Right lobe of liver (tissue), 4 donors: ENCODE measurements around the gene TMEM266.

Experiments used
- POLR2A ChIP-seq: fragments of 450-650 bp; IDR thresholded peaks from one replicate; pipeline ENCODE4 v1.6.1; 2017; ENCODE audit warnings: antibody characterized with exemption, mild to moderate bottlenecking
- TF ChIP-seq, protein P1 (sequence below), 4 donors: fragments of 200-600 bp in 3 of 4; fragments of 450-650 bp in 1 of 4; IDR thresholded peaks; one replicate each; pipeline versions ENCODE4 v1.5.1 to v1.8.0; 2016 to 2022; ENCODE audit warnings: antibody characterized with exemption in 4 of 4, mild to moderate bottlenecking in 2 of 4
- donor health status: DM: no; HTN: no; CAD: no.
- donor health status: DM: no; HTN: no; CAD: no.
- donor health status: DM: no; HTN: yes; CAD: no.

DNA sequence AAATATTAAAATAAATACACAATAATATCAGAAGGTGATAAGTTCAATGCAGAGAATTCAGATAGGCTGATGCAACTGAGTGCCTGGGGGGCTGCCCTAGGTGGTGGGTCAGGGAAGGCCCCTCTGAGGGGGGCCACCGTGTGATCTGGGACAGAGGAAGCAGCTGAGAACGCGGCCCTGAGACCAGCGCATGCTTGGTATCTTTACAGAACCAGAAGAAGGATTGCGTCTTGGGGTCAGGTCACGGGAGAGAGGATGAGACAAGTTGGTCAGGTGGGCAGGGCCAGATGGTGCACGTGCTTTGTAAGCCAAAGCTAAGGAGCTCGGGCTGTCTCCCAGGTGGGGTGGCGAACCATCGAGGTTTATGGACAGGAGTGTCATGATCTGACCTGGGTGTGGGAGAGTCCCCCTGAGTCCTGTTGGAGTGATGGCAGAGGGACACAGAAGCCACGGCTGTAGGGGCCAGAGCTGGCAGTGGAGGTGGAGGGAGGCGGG, 130.3 kb downstream of the TMEM266 start:
- TF ChIP-seq, protein P1, sequence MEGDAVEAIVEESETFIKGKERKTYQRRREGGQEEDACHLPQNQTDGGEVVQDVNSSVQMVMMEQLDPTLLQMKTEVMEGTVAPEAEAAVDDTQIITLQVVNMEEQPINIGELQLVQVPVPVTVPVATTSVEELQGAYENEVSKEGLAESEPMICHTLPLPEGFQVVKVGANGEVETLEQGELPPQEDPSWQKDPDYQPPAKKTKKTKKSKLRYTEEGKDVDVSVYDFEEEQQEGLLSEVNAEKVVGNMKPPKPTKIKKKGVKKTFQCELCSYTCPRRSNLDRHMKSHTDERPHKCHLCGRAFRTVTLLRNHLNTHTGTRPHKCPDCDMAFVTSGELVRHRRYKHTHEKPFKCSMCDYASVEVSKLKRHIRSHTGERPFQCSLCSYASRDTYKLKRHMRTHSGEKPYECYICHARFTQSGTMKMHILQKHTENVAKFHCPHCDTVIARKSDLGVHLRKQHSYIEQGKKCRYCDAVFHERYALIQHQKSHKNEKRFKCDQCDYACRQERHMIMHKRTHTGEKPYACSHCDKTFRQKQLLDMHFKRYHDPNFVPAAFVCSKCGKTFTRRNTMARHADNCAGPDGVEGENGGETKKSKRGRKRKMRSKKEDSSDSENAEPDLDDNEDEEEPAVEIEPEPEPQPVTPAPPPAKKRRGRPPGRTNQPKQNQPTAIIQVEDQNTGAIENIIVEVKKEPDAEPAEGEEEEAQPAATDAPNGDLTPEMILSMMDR (IDR thresholded peaks at IDR 0.05) = no peak
- no peak for TF ChIP-seq POLR2A
